B cell (primary cell): ENCODE measurements around the gene DR1.

Source experiments
- CTCF ChIP-seq: fragments of 200-600 bp; IDR thresholded peaks from one replicate; pipeline ENCODE4 v1.8.0; 2022; ENCODE audit warnings: antibody characterized with exemption, mild to moderate bottlenecking
- EZH2 ChIP-seq: IDR thresholded peaks from 2 replicates; pipeline ENCODE4 v1.6.1; 2012; ENCODE audit warnings: borderline replicate concordance, low read depth, mild to moderate bottlenecking, moderate library complexity, low read length; ENCODE audit not compliant: insufficient read depth, poor library complexity, severe bottlenecking

GRCh38 chr1:93374334-93375106 is 28.8 kb downstream of the DR1 start:
- TF ChIP-seq CTCF (no peak), EZH2 (no peak)
